ENCODE data around the gene SPDYE3. TPM values are rescaled to one million over a fixed set of nuclear protein-coding genes. Genes with fewer than 3 reads are reported as not detected.
A peak's percentile ranks its signal among the peaks of the same experiment; 100 is the strongest.
"Not testable (repeated sequence)": the region's sequence is repeated elsewhere in the genome, so short reads cannot be mapped to it uniquely, and the experiment has no call there.

The SPDYE3 gene
- total RNA-seq, 1 experiment from 2014 or later = not detected

GRCh38 chr7:100321648-100322047, 14.1 kb downstream of the SPDYE3 start:
- H4K5ac ChIP-seq (ENCODE audit: insufficient read length, low read depth, low read length); H4K91ac ChIP-seq (ENCODE audit: insufficient read length, low read depth, low read length); H2BK15ac ChIP-seq (ENCODE audit: low read depth, low read length); H3K23me2 ChIP-seq (ENCODE audit: insufficient read length, low read depth, low read length, poor library complexity, severe bottlenecking); H3K27me3 Mint-ChIP-seq (ENCODE audit: low read depth); H3K4me1 ChIP-seq (ENCODE audit: insufficient read depth, low read length); H2AK5ac ChIP-seq (ENCODE audit: insufficient read length, low read length); H3K4me3 Mint-ChIP-seq; H3K56ac ChIP-seq (ENCODE audit: insufficient read length, low read depth, low read length); H3K79me1 ChIP-seq (ENCODE audit: insufficient read depth, low read depth, low read length, poor library complexity, severe bottlenecking); H3K18ac ChIP-seq (ENCODE audit: insufficient read length, low read depth, low read length); H2AFZ ChIP-seq (ENCODE audit: low read length); H3K27me3 ChIP-seq (ENCODE audit: insufficient read depth, low read length); H2BK12ac ChIP-seq (ENCODE audit: insufficient read length, low read depth, low read length); H3K4ac ChIP-seq (ENCODE audit: low read depth, low read length); H2BK5ac ChIP-seq (ENCODE audit: insufficient read length, low read length); H3K4me2 ChIP-seq (ENCODE audit: insufficient read depth, insufficient read length, low read length); H3K27ac Mint-ChIP-seq; H3K23ac ChIP-seq (ENCODE audit: insufficient read length, low read depth, low read length); DNase-seq; H2BK120ac ChIP-seq (ENCODE audit: low read depth, low read length, poor library complexity, severe bottlenecking); H3K79me2 ChIP-seq (ENCODE audit: insufficient read depth, low read length); H3K27ac ChIP-seq (ENCODE audit: insufficient read length, low read depth, low read length); H4K20me1 ChIP-seq (ENCODE audit: control insufficient read depth, insufficient read depth, insufficient read length); H4K8ac ChIP-seq (replicated peaks; ENCODE audit: insufficient read length, low read depth, low read length); H3K9me3 ChIP-seq (ENCODE audit: control insufficient read depth, low read depth, low read length); H3K4me1 Mint-ChIP-seq; H3K9me3 Mint-ChIP-seq; H3T11ph ChIP-seq (ENCODE audit: low read length); H2BK20ac ChIP-seq (ENCODE audit: low read depth, low read length, poor library complexity, severe bottlenecking); H3K9ac ChIP-seq (ENCODE audit: extremely low read depth, insufficient read length, low read length); H3K14ac ChIP-seq (ENCODE audit: insufficient read depth, low read length): not testable (repeated sequence)
- peaks cover 26 to 48% (median 34%) of the 10 kb centered on the region in 3 experiments; a peak in 6 of 7 replicates for H3K36me3 Mint-ChIP-seq (ENCODE audit: insufficient read depth in 1 of 3, low read depth in 3 of 3)
- no CpG with 5 or more reads among the region's 1 CpG for WGBS (ENCODE audit: extremely low coverage, insufficient read length, low lambda C conversion rate)

- not testable (repeated sequence) for H3K4me1 ChIP-seq (ENCODE audit: insufficient read depth, low read length); H4K5ac ChIP-seq (ENCODE audit: insufficient read length, low read depth, low read length); H2BK15ac ChIP-seq (ENCODE audit: low read depth, low read length); H3K9me3 Mint-ChIP-seq; DNase-seq; H3K9ac ChIP-seq (ENCODE audit: extremely low read depth, insufficient read length, low read length); H3K27me3 Mint-ChIP-seq (ENCODE audit: low read depth); H3K79me2 ChIP-seq (ENCODE audit: insufficient read depth, low read length); H2BK5ac ChIP-seq (ENCODE audit: insufficient read length, low read length); H3K9me3 ChIP-seq (ENCODE audit: control insufficient read depth, low read depth, low read length); H3K27me3 ChIP-seq (ENCODE audit: insufficient read depth, low read length); H2BK120ac ChIP-seq (ENCODE audit: low read depth, low read length, poor library complexity, severe bottlenecking); H3K4ac ChIP-seq (ENCODE audit: low read depth, low read length); H3K18ac ChIP-seq (ENCODE audit: insufficient read length, low read depth, low read length); H3K27ac ChIP-seq (ENCODE audit: insufficient read length, low read depth, low read length); H3T11ph ChIP-seq (ENCODE audit: low read length); H3K4me3 Mint-ChIP-seq; H3K4me2 ChIP-seq (ENCODE audit: insufficient read depth, insufficient read length, low read length); H2BK20ac ChIP-seq (ENCODE audit: low read depth, low read length, poor library complexity, severe bottlenecking); H4K8ac ChIP-seq (replicated peaks; ENCODE audit: insufficient read length, low read depth, low read length); H2BK12ac ChIP-seq (ENCODE audit: insufficient read length, low read depth, low read length); H4K91ac ChIP-seq (ENCODE audit: insufficient read length, low read depth, low read length); H2AFZ ChIP-seq (ENCODE audit: low read length); H3K56ac ChIP-seq (ENCODE audit: insufficient read length, low read depth, low read length); H3K23ac ChIP-seq (ENCODE audit: insufficient read length, low read depth, low read length); H3K4me1 Mint-ChIP-seq; H3K14ac ChIP-seq (ENCODE audit: insufficient read depth, low read length); H4K20me1 ChIP-seq (ENCODE audit: control insufficient read depth, insufficient read depth, insufficient read length); H3K23me2 ChIP-seq (ENCODE audit: insufficient read length, low read depth, low read length, poor library complexity, severe bottlenecking); H3K79me1 ChIP-seq (ENCODE audit: insufficient read depth, low read depth, low read length, poor library complexity, severe bottlenecking); H2AK5ac ChIP-seq (ENCODE audit: insufficient read length, low read length)
- peak overlapping the region in 1 of 3 experiments; percentile 6; a peak in 1 of 7 replicates for H3K27ac Mint-ChIP-seq
- WGBS (ENCODE audit: extremely low coverage, insufficient read length, low lambda C conversion rate) = no CpG with 5 or more reads among the region's 13 CpGs
- H3K36me3 Mint-ChIP-seq (ENCODE audit: insufficient read depth in 1 of 3, low read depth in 3 of 3) = peaks cover 31 to 60% (median 44%) of the 10 kb centered on the region in 3 experiments; a peak in 6 of 7 replicates
Observed at GRCh38 chr7:100324194-100324593, 16.7 kb downstream of the SPDYE3 start.

Measured in H9 (cell line).